H1 (cell line): ENCODE measurements around the gene KIF26A. TPM values are rescaled to one million over a fixed set of nuclear protein-coding genes. Genes with fewer than 3 reads are reported as not detected.

Source experiments
- CTCF ChIA-PET: fragments of 300-600 bp; sonication (Branson Sonifier 250); formaldehyde crosslinking; loops from one replicate; lab custom pipeline; 2021; ENCODE audit not compliant: partially characterized antibody; lab: Charles Lee
- POLR2A ChIA-PET: fragments of 300-600 bp; sonication (Branson Sonifier 250); formaldehyde crosslinking; loops from one replicate; lab custom pipeline; 2021; ENCODE audit warnings: inconsistent platforms; ENCODE audit not compliant: partially characterized antibody; lab: Charles Lee
- DNase-seq, 2 experiments: peaks; one replicate each; pipeline versions ENCODE4 v3.0.0 to v3.0.0-alpha.2; 2010 to 2022; ENCODE audit warnings: low spot score in 2 of 2, low read depth in 1 of 2, mixed read lengths in 1 of 2
- FAIRE-seq: peaks from 2 replicates; lab custom pipeline; 2011; peaks lifted over from hg19 to GRCh38; lab: Jason Lieb, UNC
- H2AFZ ChIP-seq: 2 replicates; pipeline ENCODE4 v1.8.1; 2012; ENCODE audit warnings: low read length, inconsistent platforms
- H2AK5ac ChIP-seq: 2 replicates; pipeline ENCODE4 v1.6.1; 2013; ENCODE audit warnings: low read depth, low read length
- H2BK120ac ChIP-seq: replicated peaks from 2 replicates; pipeline ENCODE3; 2013; ENCODE audit warnings: low read depth, low read length, inconsistent platforms
- H2BK12ac ChIP-seq: 2 replicates; pipeline ENCODE4 v1.6.1; 2013; ENCODE audit warnings: low read depth, low read length
- H2BK15ac ChIP-seq: 2 replicates; pipeline ENCODE4 v1.6.1; 2013; ENCODE audit warnings: low read length
- H2BK20ac ChIP-seq: 2 replicates; pipeline ENCODE4 v1.6.1; 2013; ENCODE audit warnings: low read length
- H2BK5ac ChIP-seq: 2 replicates; pipeline ENCODE4 v1.6.1; 2013; ENCODE audit warnings: low read depth, low read length
- H3K14ac ChIP-seq: 2 replicates; pipeline ENCODE4 v1.6.1; 2013; ENCODE audit warnings: inconsistent platforms; ENCODE audit not compliant: insufficient read length
- H3K18ac ChIP-seq: 2 replicates; pipeline ENCODE4 v1.6.1; 2013; ENCODE audit warnings: low read length; ENCODE audit errors: extremely low read depth
- H3K23ac ChIP-seq: 2 replicates; pipeline ENCODE4 v1.6.1; 2013; ENCODE audit warnings: inconsistent platforms; ENCODE audit not compliant: insufficient read length
- H3K23me2 ChIP-seq: 2 replicates; pipeline ENCODE4 v1.6.1; 2013; ENCODE audit warnings: low read depth, low read length
- H3K27ac ChIP-seq: 2 replicates; pipeline ENCODE4 v1.6.1; 2011; ENCODE audit warnings: low read depth, low read length, inconsistent platforms
- H3K27me3 ChIP-seq, 4 experiments: replicated peaks in 1 of 4; 1 replicate in 1 of 4; 2 replicates in 3 of 4; pipeline versions ENCODE4 v1.6.1 to v1.8.1; 2011 to 2013; ENCODE audit warnings: low read length in 3 of 4, mild to moderate bottlenecking in 3 of 4, inconsistent platforms in 2 of 4, mixed read lengths in 2 of 4, moderate library complexity in 1 of 4; ENCODE audit not compliant: control insufficient read depth in 3 of 4, insufficient read depth in 3 of 4; ENCODE audit errors: extremely low read depth in 1 of 4
- H3K36me3 ChIP-seq, 4 experiments: 2 replicates each; pipeline versions ENCODE4 v1.6.1 to v1.8.1; 2011 to 2013; ENCODE audit warnings: mild to moderate bottlenecking in 4 of 4, low read length in 3 of 4, moderate library complexity in 2 of 4, control low read depth in 1 of 4, inconsistent platforms in 1 of 4; ENCODE audit not compliant: insufficient read depth in 4 of 4, control insufficient read depth in 2 of 4
- H3K4ac ChIP-seq: replicated peaks from 2 replicates; pipeline ENCODE3; 2013; ENCODE audit warnings: low read length, low read depth, mixed read lengths, inconsistent platforms; ENCODE audit not compliant: insufficient read length
- H3K4me1 ChIP-seq, 4 experiments: replicated peaks in 1 of 4; 1 replicate in 1 of 4; 2 replicates in 3 of 4; pipeline versions ENCODE4 v1.6.1 to v1.8.1; 2011 to 2013; ENCODE audit warnings: low read length in 3 of 4, inconsistent platforms in 2 of 4, mixed read lengths in 1 of 4; ENCODE audit not compliant: insufficient read depth in 4 of 4, control insufficient read depth in 3 of 4
- H3K4me2 ChIP-seq, 2 experiments: 2 replicates each; pipeline versions ENCODE4 v1.6.1 to v1.8.1; 2011 to 2013; ENCODE audit warnings: low read depth in 2 of 2, low read length in 2 of 2, control low read depth in 1 of 2, inconsistent platforms in 1 of 2, mild to moderate bottlenecking in 1 of 2; ENCODE audit not compliant: insufficient read depth in 1 of 2
- H3K4me3 ChIP-seq, 4 experiments: fragments of 200-600, 300-600 bp in 1 of 4; sonication (generic), shearing (Covaris generic), sonication (Bioruptor Twin) in 1 of 4; 2 replicates each; pipeline versions ENCODE4 v1.5.1 to v1.8.1; 2011 to 2016; ENCODE audit warnings: low read length in 4 of 4, low read depth in 3 of 4, control low read depth in 2 of 4, inconsistent platforms in 2 of 4, mild to moderate bottlenecking in 2 of 4, mixed read lengths in 1 of 4, moderate library complexity in 1 of 4; ENCODE audit not compliant: insufficient read depth in 2 of 4; ENCODE audit errors: extremely low read depth in 1 of 4
- H3K56ac ChIP-seq: replicated peaks from 2 replicates; pipeline ENCODE3; 2013; ENCODE audit warnings: low read depth, mild to moderate bottlenecking, mixed read lengths, low read length, inconsistent platforms; ENCODE audit not compliant: insufficient read length
- H3K79me1 ChIP-seq: 2 replicates; pipeline ENCODE4 v1.6.1; 2013; ENCODE audit warnings: low read depth, low read length, control low read depth
- H3K79me2 ChIP-seq, 2 experiments: 2 replicates each; pipeline versions ENCODE4 v1.6.1 to v1.8.1; 2012 to 2013; ENCODE audit warnings: low read length in 2 of 2, mild to moderate bottlenecking in 2 of 2, inconsistent platforms in 1 of 2; ENCODE audit not compliant: insufficient read depth in 2 of 2, control insufficient read depth in 1 of 2
- H3K9ac ChIP-seq, 4 experiments: replicated peaks in 1 of 4; 1 replicate in 1 of 4; 2 replicates in 3 of 4; pipeline versions ENCODE4 v1.6.1 to v1.8.1; 2011 to 2013; ENCODE audit warnings: low read depth in 3 of 4, low read length in 3 of 4, control low read depth in 2 of 4, mild to moderate bottlenecking in 2 of 4, moderate library complexity in 2 of 4, inconsistent platforms in 1 of 4; ENCODE audit errors: extremely low read depth in 1 of 4
- H3K9me3 ChIP-seq, 2 experiments: 2 replicates each; pipeline versions ENCODE4 v1.6.1 to v1.8.1; 2012 to 2013; ENCODE audit warnings: mild to moderate bottlenecking in 2 of 2, moderate library complexity in 2 of 2, control low read depth in 1 of 2, inconsistent platforms in 1 of 2, low read depth in 1 of 2, low read length in 1 of 2, mixed read lengths in 1 of 2; ENCODE audit not compliant: insufficient read depth in 2 of 2
- H4K20me1 ChIP-seq, 2 experiments: replicated peaks in 1 of 2; 2 replicates each; pipeline versions ENCODE3 to v1.8.1; 2011 to 2013; ENCODE audit warnings: inconsistent platforms in 2 of 2, low read length in 2 of 2, mild to moderate bottlenecking in 1 of 2; ENCODE audit not compliant: insufficient read depth in 2 of 2, control insufficient read depth in 1 of 2
- H4K5ac ChIP-seq: 2 replicates; pipeline ENCODE4 v1.6.1; 2013; ENCODE audit warnings: low read length, low read depth, mixed read lengths, inconsistent platforms; ENCODE audit not compliant: insufficient read length
- H4K8ac ChIP-seq: 2 replicates; pipeline ENCODE4 v1.8.0; 2013; ENCODE audit warnings: mild to moderate bottlenecking, moderate library complexity, low read length, inconsistent platforms; ENCODE audit not compliant: insufficient read depth; ENCODE audit errors: extremely low read depth
- H4K91ac ChIP-seq: replicated peaks from 2 replicates; pipeline ENCODE3; 2013; ENCODE audit warnings: low read length, mixed read lengths, inconsistent platforms; ENCODE audit not compliant: insufficient read length
- ATF2 ChIP-seq: IDR thresholded peaks from 2 replicates; pipeline ENCODE4 v1.6.1; 2012; ENCODE audit warnings: low read length, inconsistent platforms
- GTF2F1 ChIP-seq: IDR thresholded peaks from 2 replicates; pipeline ENCODE4 v1.6.1; 2012; ENCODE audit warnings: low read depth, low read length, improper control_type of control experiment, borderline replicate concordance
- MAFK ChIP-seq: IDR thresholded peaks from 2 replicates; pipeline ENCODE4 v1.6.1; 2012; ENCODE audit warnings: low read depth, mild to moderate bottlenecking, improper control_type of control experiment, low read length
- RXRA ChIP-seq: IDR thresholded peaks from 2 replicates; pipeline ENCODE4 v1.6.1; 2011; ENCODE audit warnings: low read depth, mild to moderate bottlenecking, low read length, moderate library complexity; ENCODE audit not compliant: insufficient read depth
- SIN3A ChIP-seq, 2 experiments: IDR thresholded peaks in 1 of 2; conservative IDR thresholded peaks in 1 of 2; 2 replicates each; pipeline ENCODE4 v1.6.1; 2011 to 2012; ENCODE audit warnings: low read length in 2 of 2, improper control_type of control experiment in 1 of 2, low read depth in 1 of 2, mild to moderate bottlenecking in 1 of 2
- WGBS, 2 experiments: shearing (Covaris generic) in 1 of 2; methylation state at CpG; one replicate each; pipeline versions ENCODE4 v1.1.6 to v1.1.7; 2013 to 2015; ENCODE audit warnings: low lambda C conversion rate in 2 of 2, mixed read lengths in 2 of 2, inconsistent platforms in 1 of 2, low coverage in 1 of 2, missing lambda C conversion rate in 1 of 2; ENCODE audit not compliant: insufficient replicate concordance in 2 of 2, insufficient coverage in 1 of 2, insufficient read length in 1 of 2; ENCODE audit errors: extremely low coverage in 1 of 2, missing lambda C conversion rate in 1 of 2; 5-methylcytosine and 5-hydroxymethylcytosine counted together
- polyA plus RNA-seq, 7 experiments: library from polyadenylated mRNA; depleted of rRNA in 3 of 7; stranded (reverse) in 5 of 7; unstranded in 2 of 7; fragments of >200 nt in 5 of 7; fragments of 200-250 nt in 2 of 7; gene quantifications; 1 replicate in 5 of 7; 2 replicates in 1 of 7; 4 replicates in 1 of 7; pipeline versions ENCODE4 v1.2.1 to v1.2.3, GENCODE V29; 2011 to 2013; ENCODE audit warnings: missing spikeins in 2 of 7, mixed read lengths in 2 of 7
- total RNA-seq: library from RNA; stranded (reverse); fragmentation: NEBNext Ultra II Directional; extraction: Animal tissue kit (Norgen Biotek cat#: 25700); gene quantifications from 2 replicates; pipeline ENCODE4 v1.2.1, GENCODE V29; 2021
- TF ChIP-seq, protein P1 (sequence below), 3 experiments: IDR thresholded peaks; 1 replicate in 2 of 3; 2 replicates in 1 of 3; pipeline versions ENCODE4 v1.5.1 to v1.6.1; 2011; ENCODE audit warnings: low read length in 3 of 3, mild to moderate bottlenecking in 3 of 3, inconsistent platforms in 2 of 3, low read depth in 1 of 3, moderate library complexity in 1 of 3; ENCODE audit not compliant: insufficient read depth in 1 of 3; ENCODE audit errors: control extremely low read depth in 1 of 3

KIF26A gene
- total and polyA plus RNA-seq, 2 of the 8 experiments (the other 6 are each of a cell fraction or from before 2014, with no cell fraction given), result 11.5 to 41.6 TPM

DNA sequence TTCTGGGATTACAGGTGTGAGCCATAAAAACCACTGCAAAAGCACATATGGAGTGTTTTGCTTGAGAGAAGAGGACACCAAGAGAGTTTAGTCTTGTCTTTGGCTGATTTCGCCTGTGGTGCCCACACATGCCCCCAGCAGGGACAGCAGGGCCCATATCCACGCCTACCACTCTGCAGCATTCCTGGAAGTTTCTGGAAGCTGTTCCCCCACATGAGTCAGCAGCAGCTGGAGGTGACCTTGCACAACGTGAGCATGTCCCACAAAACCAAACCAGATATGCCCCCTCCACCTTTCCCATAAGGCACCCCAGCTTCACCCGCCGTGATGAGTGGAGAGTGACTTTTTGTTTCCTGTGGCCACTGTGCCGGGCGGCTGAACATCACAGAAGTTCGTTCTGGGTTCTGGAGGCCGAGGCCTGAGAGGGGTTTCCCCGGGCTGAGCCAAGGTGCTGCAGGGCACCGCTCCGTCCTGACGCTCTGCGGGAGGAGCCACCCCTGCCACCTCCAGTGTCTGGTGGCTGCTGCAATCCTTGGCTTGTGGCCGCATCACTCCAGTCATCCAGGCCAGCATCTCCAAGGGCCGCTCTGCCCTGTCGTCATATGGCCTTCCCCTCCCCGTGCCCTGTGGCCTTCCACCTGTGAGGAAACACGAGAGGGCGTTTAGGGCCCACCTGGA lies 48.2 kb upstream of the KIF26A start:
- Histone ChIP-seq H2BK120ac (no peak overlapping the region), H3K56ac (no peak overlapping the region), H3K23ac (no peak overlapping the region), H3K4ac (no peak overlapping the region), H2BK15ac (no peak overlapping the region), H3K14ac (no peak overlapping the region), H2BK20ac (no peak overlapping the region), H3K36me3 (no peaks in the 10 kb centered on the region), H3K4me1 (peaks cover 0 to 7% (median 4%) of the 10 kb centered on the region in 4 experiments; a peak in 3 of 7 replicates), H3K23me2 (no peaks in the 10 kb centered on the region), H4K8ac (no peak overlapping the region), H4K5ac (no peak overlapping the region), H3K27ac (no peak overlapping the region), H3K4me2 (no peak overlapping the region), H4K20me1 (peaks cover 0 to 1% of the 10 kb centered on the region in 2 experiments), H3K9me3 (no peaks in the 10 kb centered on the region; a peak in 1 of 4 replicates), H3K18ac (no peak overlapping the region), H2BK5ac (no peak overlapping the region), H3K4me3 (no peak overlapping the region), H4K91ac (no peak overlapping the region), H3K27me3 (peaks cover 0 to 2% (median 0%) of the 10 kb centered on the region in 4 experiments; a peak in 1 of 7 replicates), H3K9ac (no peak overlapping the region), H2BK12ac (no peak overlapping the region), H2AK5ac (no peak overlapping the region), H2AFZ (no peak overlapping the region), H3K79me1 (no peaks in the 10 kb centered on the region), H3K79me2 (no peaks in the 10 kb centered on the region)
- TF ChIP-seq, protein P1, sequence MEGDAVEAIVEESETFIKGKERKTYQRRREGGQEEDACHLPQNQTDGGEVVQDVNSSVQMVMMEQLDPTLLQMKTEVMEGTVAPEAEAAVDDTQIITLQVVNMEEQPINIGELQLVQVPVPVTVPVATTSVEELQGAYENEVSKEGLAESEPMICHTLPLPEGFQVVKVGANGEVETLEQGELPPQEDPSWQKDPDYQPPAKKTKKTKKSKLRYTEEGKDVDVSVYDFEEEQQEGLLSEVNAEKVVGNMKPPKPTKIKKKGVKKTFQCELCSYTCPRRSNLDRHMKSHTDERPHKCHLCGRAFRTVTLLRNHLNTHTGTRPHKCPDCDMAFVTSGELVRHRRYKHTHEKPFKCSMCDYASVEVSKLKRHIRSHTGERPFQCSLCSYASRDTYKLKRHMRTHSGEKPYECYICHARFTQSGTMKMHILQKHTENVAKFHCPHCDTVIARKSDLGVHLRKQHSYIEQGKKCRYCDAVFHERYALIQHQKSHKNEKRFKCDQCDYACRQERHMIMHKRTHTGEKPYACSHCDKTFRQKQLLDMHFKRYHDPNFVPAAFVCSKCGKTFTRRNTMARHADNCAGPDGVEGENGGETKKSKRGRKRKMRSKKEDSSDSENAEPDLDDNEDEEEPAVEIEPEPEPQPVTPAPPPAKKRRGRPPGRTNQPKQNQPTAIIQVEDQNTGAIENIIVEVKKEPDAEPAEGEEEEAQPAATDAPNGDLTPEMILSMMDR (IDR thresholded peaks at IDR 0.05; ENCODE audit: control extremely low read depth in 1 of 3, insufficient read depth in 1 of 3, low read depth in 1 of 3, low read length in 3 of 3), result no peak
- TF ChIP-seq SIN3A (conservative IDR thresholded peaks at IDR 0.05 in 1 of 2, IDR thresholded peaks at IDR 0.05 in 1 of 2; ENCODE audit: low read depth in 1 of 2, low read length in 2 of 2) (no peak), MAFK (no peak), ATF2 (no peak), RXRA (no peak), GTF2F1 (no peak)
- ChIA-PET CTCF (interaction anchor here (4.6 kb wide), 1 partner anchor 13 kb away, joined by 43 read pairs; no protein-coding TSS in a partner anchor), POLR2A (no interaction called here)
- WGBS, 2 experiments, result 85% methylated on average over 18 of the region's 20 CpGs; no CpG with 5 or more reads in 1 of the 2 experiments
- no peak for FAIRE-seq
- peak in 1 of 2 experiments; percentile 36 for DNase-seq
